HG03432 (cell line): Measurements from ENCODE around the gene UNC5B.
"Not testable (repeated sequence)": the region's sequence is repeated elsewhere in the genome, so short reads cannot be mapped to it uniquely, and the experiment has no call there.

Experiments
- ATAC-seq: cut with Tn5 transposase; IDR thresholded peaks from one replicate; pipeline ENCODE4 v1.9.1; 2021; ENCODE audit warnings: mild to moderate bottlenecking, moderate library complexity; ENCODE audit not compliant: unreplicated experiment

The UNC5B gene

GRCh38 chr10:71294091-71294561 is 81.8 kb downstream of the UNC5B start:
- ATAC-seq: no peak

DNA sequence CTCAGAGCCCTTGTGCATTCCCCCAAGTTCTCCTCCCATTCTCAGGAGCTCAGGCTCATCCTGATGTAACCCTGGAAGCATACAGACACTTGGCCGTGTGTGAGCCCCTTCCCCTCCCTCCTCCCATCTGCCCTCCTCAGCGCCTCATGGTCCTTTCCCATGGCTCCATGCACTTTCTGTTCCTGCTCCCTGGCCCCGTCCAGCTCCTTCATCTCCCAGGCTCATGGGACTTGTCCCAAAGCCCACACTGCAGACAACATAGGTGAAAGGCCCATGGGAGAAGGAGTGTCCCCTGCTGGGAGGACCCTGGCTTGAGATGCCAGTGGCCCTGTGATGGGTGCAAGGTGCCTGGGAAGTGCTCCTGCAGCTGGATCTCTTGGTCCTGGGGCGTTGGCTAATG is 82.5 kb downstream of the UNC5B start:
- no peak for ATAC-seq

DNA sequence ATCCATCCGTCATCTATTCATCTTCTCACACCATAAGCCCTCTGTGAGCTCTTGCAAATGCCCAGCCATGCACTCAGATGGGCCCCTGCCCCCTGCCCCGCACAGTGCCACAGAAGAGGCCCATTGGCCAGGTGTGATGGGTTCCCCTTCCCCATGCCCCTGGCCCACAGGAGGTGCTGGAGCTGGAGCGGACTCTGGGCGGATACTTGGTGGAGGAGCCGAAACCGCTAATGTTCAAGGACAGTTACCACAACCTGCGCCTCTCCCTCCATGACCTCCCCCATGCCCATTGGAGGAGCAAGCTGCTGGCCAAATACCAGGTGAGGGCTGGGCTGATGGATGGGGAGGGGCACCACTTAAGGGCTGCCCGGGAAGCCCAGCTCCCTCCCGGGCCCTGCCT is 83.3 kb downstream of the UNC5B start:
- ATAC-seq: no peak

DNA sequence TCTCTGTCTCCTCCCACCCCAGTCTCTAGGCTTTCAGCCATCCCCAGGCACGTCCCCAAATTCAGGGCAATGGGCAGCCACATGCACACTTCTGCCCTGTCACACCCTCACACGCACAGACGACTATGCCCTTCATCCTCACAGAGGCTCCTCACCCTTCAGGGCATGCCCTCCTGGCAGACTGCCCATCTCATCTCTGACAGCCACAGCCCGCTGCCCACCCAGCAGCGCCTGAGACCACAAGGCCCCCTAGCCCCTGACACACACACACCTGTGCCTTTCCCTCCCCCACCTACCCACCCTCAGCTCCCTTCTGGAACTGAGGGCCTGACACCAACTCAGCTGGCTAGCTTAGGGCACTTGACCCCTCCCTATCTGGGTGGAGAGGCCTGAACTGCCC is 83.7 kb downstream of the UNC5B start:
- no peak for ATAC-seq

DNA sequence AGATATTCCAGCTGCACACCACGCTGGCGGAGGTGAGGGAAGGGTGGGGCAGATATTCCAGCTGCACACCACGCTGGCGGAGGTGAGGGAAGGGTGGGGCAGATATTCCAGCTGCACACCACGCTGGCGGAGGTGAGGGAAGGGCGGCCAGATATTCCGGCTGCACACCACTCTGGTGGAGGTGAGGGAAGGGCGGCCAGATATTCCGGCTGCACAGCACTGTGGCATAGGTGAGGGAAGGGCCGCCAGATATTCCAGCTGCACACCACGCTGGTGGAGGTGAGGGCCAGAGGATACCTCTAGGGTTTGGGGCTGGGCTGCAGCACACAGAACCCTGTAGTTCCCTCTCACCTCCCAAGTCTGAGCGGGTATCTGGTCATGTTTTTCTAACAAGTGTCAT is 84.4 kb downstream of the UNC5B start:
- not testable (repeated sequence) for ATAC-seq

DNA sequence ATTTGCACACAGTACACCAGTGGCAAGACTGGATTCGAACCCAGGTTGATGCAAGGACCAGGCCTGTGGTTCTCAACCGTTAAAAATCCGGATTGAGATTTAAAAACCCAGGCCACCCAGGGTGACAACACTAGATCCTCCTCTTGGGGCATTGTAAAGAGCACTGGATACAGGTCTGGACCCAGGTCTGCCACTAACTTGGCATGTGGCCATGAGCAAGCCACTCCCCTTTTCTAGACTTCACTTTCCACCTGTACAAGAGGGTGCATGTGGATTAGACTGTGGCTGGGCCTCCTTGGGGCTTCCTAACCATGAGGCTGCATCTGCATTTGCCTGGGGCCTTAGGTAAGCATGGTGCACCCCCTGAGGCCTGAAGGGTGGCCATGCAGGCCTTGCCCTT is 85.0 kb downstream of the UNC5B start:
- ATAC-seq: no peak

- no peak for ATAC-seq
Measured at GRCh38 chr10:71299071-71299785, 86.9 kb downstream of the UNC5B start.

GRCh38 chr10:71300555-71301370 is 88.4 kb downstream of the UNC5B start:
- ATAC-seq: no peak

DNA sequence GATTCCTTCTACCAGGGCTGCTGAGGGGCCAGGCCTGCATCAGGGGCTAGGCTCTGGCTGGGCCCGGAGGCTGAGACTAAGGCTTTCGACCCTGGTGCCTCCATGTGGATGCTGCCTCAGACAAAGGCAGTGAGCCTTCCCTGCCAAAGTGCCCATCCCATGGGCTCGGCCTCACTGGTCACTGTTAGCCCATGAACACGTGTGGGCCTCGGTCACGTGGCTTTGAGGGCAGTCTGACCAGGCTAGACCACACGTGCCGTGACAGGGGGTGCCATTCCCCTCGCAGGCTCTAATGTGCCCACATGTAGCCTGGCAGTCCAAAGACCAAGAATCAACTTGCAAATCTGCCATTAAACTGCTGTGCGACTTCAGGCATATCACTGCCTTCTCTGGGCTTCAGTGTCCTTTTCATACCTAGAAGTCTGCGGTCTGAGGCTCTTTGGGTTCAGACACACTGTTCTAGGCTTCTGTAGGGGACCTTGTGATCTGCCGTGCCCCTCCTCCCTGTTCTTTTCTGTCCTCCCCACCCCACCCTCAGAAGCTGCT is 89.1 kb downstream of the UNC5B start:
- no peak for ATAC-seq

- no peak for ATAC-seq
Measured at GRCh38 chr10:71302451-71302850, 90.1 kb downstream of the UNC5B start.

DNA sequence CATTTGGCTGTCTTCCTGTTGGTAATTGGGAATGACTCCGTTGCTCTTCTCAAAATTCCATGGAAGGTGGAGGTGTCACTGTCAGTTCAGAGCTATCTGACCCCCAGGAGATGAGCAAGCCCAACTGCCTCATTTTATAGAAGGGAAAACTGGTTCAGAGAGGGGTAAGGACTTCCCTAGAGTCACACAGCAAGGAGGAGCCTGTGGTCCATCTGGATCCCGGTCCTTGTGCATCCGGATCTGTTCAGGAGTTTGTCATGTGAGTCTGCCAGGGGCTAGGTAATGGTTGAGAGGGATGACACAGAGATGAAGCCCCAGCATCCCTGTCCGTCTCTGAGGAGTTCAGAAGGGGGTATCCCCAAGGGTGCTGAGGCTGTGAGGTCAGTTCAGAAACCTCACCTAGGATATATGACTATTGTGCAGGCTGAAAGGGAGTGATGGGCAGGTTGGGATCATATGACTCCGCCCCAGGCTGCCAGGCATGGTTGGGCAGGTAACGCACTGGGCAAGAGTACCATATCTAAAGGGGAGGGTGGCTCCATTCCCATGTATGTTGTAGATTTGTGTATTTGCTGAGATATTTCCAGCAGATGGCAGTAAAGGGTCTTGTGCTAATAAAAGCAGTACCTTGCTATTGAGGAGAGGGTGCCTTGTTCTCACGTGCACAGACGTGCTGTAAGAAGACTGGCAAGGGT is 90.7 kb downstream of the UNC5B start:
- no peak for ATAC-seq

GRCh38 chr10:71303569-71303907 is 91.2 kb downstream of the UNC5B start:
- no peak for ATAC-seq

GRCh38 chr10:71304914-71305313 is 92.5 kb downstream of the UNC5B start:
- ATAC-seq: no peak

- ATAC-seq: no peak
Measured at GRCh38 chr10:71306979-71307378, 94.6 kb downstream of the UNC5B start.

- no peak for ATAC-seq
Measured at GRCh38 chr10:71307469-71308085, 95.2 kb downstream of the UNC5B start.

DNA sequence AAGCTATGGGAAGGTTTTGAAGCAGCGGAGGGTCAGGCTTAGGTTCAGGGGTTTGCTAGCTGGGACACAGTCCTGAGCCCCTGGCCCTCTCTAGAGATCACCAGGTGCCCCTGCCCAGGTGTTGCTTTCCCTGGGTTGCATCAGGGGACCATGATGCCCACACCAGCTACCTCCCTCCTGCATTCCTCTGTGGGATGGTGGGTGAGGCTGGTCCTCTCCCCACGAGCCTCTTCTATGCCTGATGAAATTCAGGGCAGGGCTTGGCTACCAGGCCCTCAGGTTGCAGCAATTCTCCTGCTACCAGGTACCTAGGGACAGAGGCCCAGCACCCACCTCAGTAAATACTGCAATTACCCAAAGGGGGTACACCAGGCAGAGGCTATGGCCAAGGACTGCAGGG is 95.9 kb downstream of the UNC5B start:
- ATAC-seq: no peak

- ATAC-seq: no peak
Measured at GRCh38 chr10:71308985-71309384, 96.6 kb downstream of the UNC5B start.

GRCh38 chr10:71309919-71310318 is 97.5 kb downstream of the UNC5B start:
- ATAC-seq: no peak

DNA sequence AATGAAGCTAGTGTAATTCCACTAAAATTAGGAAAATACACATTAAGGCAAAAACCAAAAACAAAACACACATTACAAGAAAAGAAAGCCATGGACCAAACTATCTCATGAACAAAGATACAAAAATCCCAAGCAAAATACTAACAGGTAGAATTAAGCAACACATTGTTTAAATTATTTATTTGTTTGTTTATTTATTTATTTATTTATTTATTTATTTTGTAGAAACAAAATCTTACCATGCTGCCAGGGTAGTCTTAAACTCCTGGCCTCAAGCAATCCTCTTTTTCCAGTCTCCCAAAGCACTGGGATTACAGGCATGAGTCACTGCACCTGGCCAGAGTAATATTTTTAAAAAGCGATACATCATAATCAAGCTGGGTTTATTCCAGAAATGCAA is 99.8 kb downstream of the UNC5B start:
- ATAC-seq: no peak

GRCh38 chr10:71312811-71313789 is 100.7 kb downstream of the UNC5B start:
- ATAC-seq: no peak
